Osteocyte (in vitro differentiated cells): ENCODE data around the gene KAT6B. TPM values are rescaled to one million over a fixed set of nuclear protein-coding genes. Genes with fewer than 3 reads are reported as not detected.

Experiments used
- DNase-seq: peaks from one replicate; pipeline ENCODE4 v3.0.0; 2021; ENCODE audit warnings: mixed read lengths; ENCODE audit not compliant: unreplicated experiment; ENCODE audit errors: extremely low spot score
- H3K27ac Mint-ChIP-seq: one replicate; pipeline ENCODE4 v1.8.0; 2021; ENCODE audit warnings: mild to moderate bottlenecking, mixed read lengths; ENCODE audit not compliant: unreplicated experiment
- H3K27me3 Mint-ChIP-seq: one replicate; pipeline ENCODE4 v1.8.0; 2021; ENCODE audit warnings: mixed read lengths; ENCODE audit not compliant: unreplicated experiment
- H3K36me3 Mint-ChIP-seq: one replicate; pipeline ENCODE4 v1.8.0; 2021; ENCODE audit warnings: mixed read lengths; ENCODE audit not compliant: unreplicated experiment
- H3K4me1 Mint-ChIP-seq: one replicate; pipeline ENCODE4 v1.8.0; 2021; ENCODE audit warnings: mixed read lengths; ENCODE audit not compliant: unreplicated experiment
- H3K4me3 Mint-ChIP-seq: one replicate; pipeline ENCODE4 v1.8.0; 2021; ENCODE audit warnings: mild to moderate bottlenecking, moderate library complexity, mixed read lengths; ENCODE audit not compliant: unreplicated experiment
- H3K9me3 Mint-ChIP-seq: one replicate; pipeline ENCODE4 v1.8.0; 2021; ENCODE audit warnings: mixed read lengths; ENCODE audit not compliant: unreplicated experiment
- total RNA-seq: library from RNA; stranded (reverse); gene quantifications from 2 replicates; pipeline ENCODE4 v1.2.1, GENCODE V29; 2021
- TF ChIP-seq, protein P1 (sequence below): fragments of 200-600 bp; sonication (generic); IDR thresholded peaks from 2 replicates; pipeline ENCODE4 v1.5.0; 2021; ENCODE audit warnings: antibody characterized with exemption, mild to moderate bottlenecking, moderate library complexity

Gene KAT6B
- total RNA-seq, 1 donor from 2014 or later, result 28.2 TPM

GRCh38 chr10:74977072-74977471 lies 150.7 kb downstream of the KAT6B start:
- no peak overlapping the region for H3K27ac Mint-ChIP-seq
- TF ChIP-seq, protein P1, sequence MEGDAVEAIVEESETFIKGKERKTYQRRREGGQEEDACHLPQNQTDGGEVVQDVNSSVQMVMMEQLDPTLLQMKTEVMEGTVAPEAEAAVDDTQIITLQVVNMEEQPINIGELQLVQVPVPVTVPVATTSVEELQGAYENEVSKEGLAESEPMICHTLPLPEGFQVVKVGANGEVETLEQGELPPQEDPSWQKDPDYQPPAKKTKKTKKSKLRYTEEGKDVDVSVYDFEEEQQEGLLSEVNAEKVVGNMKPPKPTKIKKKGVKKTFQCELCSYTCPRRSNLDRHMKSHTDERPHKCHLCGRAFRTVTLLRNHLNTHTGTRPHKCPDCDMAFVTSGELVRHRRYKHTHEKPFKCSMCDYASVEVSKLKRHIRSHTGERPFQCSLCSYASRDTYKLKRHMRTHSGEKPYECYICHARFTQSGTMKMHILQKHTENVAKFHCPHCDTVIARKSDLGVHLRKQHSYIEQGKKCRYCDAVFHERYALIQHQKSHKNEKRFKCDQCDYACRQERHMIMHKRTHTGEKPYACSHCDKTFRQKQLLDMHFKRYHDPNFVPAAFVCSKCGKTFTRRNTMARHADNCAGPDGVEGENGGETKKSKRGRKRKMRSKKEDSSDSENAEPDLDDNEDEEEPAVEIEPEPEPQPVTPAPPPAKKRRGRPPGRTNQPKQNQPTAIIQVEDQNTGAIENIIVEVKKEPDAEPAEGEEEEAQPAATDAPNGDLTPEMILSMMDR, result no peak
- H3K4me3 Mint-ChIP-seq, result no peak overlapping the region
- H3K36me3 Mint-ChIP-seq, result peaks cover 33% of the 10 kb centered on the region
- peaks cover 6% of the 10 kb centered on the region for H3K4me1 Mint-ChIP-seq
- H3K9me3 Mint-ChIP-seq, result no peaks in the 10 kb centered on the region
- no peaks in the 10 kb centered on the region for H3K27me3 Mint-ChIP-seq
- DNase-seq, result no peak

- H3K4me1 Mint-ChIP-seq, result peaks cover 6% of the 10 kb centered on the region
- H3K27me3 Mint-ChIP-seq, result no peaks in the 10 kb centered on the region
- DNase-seq, result no peak
- no peaks in the 10 kb centered on the region for H3K9me3 Mint-ChIP-seq
- no peak overlapping the region for H3K27ac Mint-ChIP-seq
- no peak overlapping the region for H3K4me3 Mint-ChIP-seq
- H3K36me3 Mint-ChIP-seq, result peaks cover 35% of the 10 kb centered on the region
- TF ChIP-seq, protein P1, result no peak
These were observed 151.8 kb downstream of the KAT6B start for GRCh38 chr10:74977913-74978847.

DNA sequence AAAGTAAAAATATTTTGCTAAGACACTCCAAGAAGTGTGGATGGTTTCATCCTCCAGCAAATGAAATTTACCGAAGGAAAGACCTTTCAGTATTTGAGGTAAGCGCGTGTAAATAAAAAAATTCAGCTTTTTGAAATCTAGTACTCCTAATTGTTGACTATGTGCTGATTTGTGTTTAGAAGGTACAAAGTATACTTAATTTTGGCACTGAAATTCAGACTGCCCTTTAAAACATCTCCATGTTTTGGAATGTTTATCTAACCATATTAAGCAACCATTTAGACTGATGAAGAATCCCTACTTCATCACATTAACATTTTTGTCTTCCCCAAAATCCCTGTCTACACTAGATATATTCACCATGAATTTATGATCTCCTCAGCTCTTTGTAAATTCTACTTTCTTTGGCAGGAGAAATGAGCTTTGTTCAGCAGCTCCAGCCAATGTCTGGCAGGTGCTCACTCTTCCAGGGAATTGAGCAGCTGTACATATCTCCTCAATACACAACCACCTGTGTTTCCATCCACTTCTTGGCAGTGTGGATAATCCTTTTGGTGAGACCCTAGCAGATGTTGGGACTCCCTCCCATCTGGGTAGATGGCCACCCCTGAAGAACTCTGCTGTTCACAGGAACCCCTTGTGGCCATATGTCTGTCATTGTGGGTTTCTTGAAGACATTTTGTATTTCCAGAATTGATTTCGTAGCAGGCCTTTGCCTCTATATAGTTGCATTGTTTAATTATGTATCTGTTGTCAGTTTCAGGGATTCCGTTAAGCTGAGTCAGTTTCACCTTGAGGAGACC lies 155.6 kb downstream of the KAT6B start:
- no peak overlapping the region for H3K27ac Mint-ChIP-seq
- no peaks in the 10 kb centered on the region for H3K27me3 Mint-ChIP-seq
- no peak for DNase-seq
- H3K4me3 Mint-ChIP-seq, result no peak overlapping the region
- peaks cover 36% of the 10 kb centered on the region for H3K36me3 Mint-ChIP-seq
- TF ChIP-seq, protein P1, result no peak
- no peaks in the 10 kb centered on the region for H3K4me1 Mint-ChIP-seq
- H3K9me3 Mint-ChIP-seq, result no peaks in the 10 kb centered on the region

DNA sequence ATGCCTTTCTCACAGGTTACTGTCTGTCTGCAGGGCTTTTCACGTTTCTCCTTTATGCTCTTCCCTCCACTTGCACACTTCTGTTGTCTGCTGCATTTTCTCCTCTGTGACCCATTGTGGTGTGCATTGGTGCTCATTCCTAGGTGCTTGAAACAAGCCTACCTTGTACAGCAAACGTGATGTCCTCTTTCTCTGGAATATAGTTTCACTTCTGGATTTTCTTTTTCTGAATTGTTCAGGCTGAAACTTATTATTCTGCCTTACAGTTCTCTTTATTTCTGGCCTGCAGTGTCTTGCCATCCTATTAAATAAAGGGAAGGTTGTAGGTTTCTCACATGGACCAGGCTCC lies 156.2 kb downstream of the KAT6B start:
- H3K4me1 Mint-ChIP-seq, result no peaks in the 10 kb centered on the region
- no peaks in the 10 kb centered on the region for H3K9me3 Mint-ChIP-seq
- no peak for DNase-seq
- TF ChIP-seq, protein P1, result no peak
- no peak overlapping the region for H3K4me3 Mint-ChIP-seq
- H3K27ac Mint-ChIP-seq, result no peak overlapping the region
- H3K36me3 Mint-ChIP-seq, result peaks cover 30% of the 10 kb centered on the region
- no peaks in the 10 kb centered on the region for H3K27me3 Mint-ChIP-seq

- H3K9me3 Mint-ChIP-seq, result no peaks in the 10 kb centered on the region
- H3K4me3 Mint-ChIP-seq, result no peak overlapping the region
- no peak for DNase-seq
- no peak overlapping the region for H3K27ac Mint-ChIP-seq
- H3K4me1 Mint-ChIP-seq, result peaks cover 5% of the 10 kb centered on the region
- TF ChIP-seq, protein P1, result no peak
- H3K36me3 Mint-ChIP-seq, result peaks cover 28% of the 10 kb centered on the region
- no peaks in the 10 kb centered on the region for H3K27me3 Mint-ChIP-seq
These were observed 157.0 kb downstream of the KAT6B start for GRCh38 chr10:74983383-74983782.
